NCI-H82 treated with DMSO at 0.1 percent for 48 hours (cell line): ENCODE results near the gene BRME1.
"Not testable (repeated sequence)": the region's sequence is repeated elsewhere in the genome, so short reads cannot be mapped to it uniquely, and the experiment has no call there.

Experiments
- DNase-seq: peaks from one replicate; lab custom pipeline; 2025; ENCODE audit not compliant: unreplicated experiment; lab: John Stamatoyannopoulos, UW

BRME1 gene

DNA sequence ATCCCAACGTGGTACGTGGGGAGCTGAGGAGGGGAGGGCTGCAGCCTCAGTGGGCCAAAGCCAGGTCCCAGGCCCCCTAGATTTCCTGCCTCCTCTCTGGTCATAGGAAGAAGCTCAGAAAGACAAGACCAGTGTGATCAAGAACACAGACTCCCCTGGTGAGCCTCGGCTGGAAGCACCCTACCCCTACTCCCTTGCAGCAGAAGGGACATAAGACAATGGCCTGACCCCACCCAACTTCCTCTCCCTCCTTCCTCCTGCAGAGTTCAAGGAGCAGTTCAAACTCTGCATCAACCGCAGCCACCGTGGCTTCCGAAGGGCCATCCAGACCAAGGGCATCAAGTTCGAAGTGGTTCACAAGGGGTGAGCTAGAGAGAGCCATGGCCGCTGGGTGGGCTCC lies 20.8 kb upstream of the BRME1 start:
- no peak for DNase-seq

DNA sequence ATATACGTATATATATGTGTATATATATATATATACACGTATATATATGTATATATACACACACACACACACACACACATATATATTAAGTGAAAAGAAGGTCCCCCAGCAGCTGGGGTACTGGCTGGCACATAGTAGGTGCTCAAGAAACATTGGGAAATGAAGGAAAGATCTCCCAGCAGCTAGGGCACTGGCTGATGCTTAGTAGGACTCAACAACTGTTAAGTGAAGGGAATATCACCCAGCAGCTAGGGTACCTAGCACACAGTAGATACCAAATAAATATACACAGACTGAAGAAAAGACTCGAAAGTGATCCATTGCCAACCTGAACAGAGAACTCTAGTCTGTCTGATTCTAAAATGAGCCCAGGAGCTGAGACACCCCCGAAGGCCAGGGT lies 20.1 kb upstream of the BRME1 start:
- no peak for DNase-seq

DNA sequence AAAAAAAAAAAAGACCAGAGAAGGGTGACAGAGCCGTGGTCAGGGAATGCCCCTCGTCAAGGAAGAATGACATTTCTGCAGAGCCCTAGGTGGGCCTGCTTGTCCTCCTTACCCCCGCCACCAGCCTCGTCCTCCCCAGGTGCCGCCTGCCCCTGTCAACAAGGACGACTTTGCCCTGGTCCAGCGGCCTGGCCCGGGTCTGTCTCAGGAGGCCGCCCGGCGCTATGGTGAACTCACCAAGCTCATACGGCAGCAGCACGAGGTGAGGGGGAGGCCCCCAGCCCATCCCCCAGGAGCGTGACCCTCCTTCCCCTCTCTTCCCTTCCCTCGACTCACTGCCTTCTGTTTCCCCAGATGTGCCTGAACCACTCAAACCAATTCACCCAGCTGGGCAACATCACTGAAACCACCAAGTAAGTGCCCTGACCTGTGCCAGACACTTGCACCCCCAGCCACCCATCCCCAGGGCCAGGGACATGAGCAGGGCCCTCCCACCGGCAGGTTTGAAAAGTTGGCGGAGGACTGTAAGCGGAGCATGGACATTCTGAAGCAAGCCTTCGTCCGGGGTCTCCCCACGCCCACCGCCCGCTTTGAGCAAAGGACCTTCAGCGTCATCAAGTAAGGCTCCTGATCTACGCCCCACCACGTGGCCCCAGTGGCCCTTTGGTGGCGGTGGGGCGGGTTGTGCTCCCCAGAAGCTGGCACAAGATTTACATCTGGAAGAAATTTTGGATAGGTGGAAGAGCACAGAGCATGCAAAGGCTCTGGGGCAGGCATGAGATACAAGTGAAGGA lies 17.5 kb upstream of the BRME1 start:
- no peak for DNase-seq

DNA sequence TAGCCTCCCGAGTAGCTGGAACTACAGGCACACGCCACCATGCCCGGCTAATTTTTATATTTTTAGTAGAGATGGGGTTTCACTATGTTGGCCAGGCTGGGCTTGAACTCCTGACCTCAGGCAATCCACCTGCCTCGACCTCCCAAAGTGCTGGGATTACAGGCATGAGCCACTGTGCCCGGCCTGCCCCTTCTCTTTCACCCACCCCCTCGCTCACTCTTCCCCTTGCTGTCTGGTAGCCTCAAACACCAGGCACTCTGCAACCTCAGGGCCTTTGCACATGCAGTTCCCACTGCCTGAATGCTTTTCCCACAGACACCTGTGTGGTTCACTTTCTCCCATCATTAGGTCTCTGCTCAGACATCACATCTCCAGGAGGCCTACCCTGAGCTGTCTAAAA lies 16.2 kb upstream of the BRME1 start:
- not testable (repeated sequence) for DNase-seq

DNA sequence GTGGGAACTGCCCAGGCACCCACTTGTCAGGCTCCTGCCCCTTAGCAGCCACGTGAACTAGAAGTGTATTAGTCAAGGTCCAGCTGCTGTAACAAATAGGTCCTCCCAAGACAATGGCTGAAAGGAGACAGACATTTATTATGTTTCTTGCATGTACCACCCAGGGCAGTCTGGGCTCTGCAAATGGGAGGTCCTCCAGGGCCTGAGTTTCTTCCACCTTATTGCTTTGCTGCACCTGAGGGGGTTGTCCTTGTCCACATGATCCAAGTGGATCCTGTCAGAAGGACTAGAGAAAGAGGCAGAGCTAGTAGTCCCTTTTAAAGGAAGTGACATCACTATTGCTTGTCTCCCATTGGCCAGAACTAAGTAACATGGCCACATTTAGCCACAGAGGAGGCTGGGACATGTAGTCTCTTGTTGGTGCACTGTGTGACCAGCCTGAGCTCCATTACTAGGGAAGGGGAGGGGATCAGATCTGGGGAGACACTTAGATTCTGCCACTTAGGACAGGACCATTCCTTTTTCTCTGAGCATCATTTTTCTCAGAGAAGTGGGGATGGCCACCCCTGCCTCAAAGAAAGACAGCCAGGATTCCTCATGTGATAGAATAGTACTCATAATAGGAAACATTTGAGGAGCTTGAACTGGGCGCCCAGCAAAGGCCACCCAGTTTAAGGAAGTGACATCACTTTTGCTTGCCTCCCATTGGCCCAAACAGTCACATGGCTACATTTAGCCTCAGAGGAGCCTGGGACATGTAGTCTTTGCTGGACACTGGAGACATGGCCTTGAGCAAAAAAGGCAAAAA lies 15.2 kb upstream of the BRME1 start:
- DNase-seq = peak; percentile 46

DNA sequence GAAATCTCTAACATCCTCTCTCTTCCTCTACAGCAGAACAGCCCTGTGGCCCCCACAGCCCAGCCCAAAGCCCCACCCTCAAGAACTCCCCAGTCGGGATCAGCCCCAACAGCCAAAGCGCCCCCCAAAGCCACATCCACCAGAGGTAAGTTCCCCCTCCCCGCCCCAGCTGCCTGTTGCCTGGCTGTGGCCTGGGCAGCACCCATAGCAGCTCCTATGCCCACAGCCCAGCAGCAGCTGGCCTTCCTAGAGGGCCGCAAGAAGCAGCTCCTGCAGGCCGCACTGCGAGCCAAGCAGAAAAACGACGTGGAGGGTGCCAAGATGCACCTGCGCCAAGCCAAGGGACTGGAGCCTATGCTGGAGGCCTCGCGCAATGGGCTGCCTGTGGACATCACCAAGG lies 14.6 kb upstream of the BRME1 start:
- DNase-seq = no peak

DNA sequence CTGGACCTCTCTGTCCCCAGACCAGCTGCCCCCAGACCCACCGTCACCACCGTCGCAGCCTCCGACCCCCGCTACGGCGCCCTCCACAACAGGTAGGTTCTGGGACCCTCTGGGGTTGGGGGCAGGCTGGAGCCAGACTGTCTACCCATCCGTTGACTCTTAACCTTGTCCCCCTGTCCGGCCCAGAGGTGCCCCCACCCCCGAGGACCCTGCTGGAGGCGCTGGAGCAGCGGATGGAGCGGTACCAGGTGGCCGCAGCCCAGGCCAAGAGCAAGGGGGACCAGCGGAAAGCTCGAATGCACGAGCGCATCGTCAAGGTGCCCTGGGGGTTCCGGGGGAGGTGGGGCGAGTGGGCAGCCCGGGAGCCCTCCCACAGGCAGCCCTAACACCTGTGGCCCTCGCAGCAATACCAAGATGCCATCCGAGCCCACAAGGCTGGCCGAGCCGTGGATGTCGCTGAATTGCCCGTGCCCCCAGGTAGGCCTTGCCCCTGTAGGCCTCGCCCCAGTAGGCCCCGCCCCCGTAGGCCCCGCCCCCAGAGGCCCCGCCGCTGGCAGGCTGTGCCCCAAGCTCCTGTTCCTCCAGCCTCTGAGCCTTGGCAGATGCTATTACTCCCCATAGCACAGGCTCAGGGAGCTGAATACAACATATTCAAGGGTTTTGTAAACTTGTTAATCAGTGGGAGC lies 13.0 kb upstream of the BRME1 start:
- DNase-seq = no peak

DNA sequence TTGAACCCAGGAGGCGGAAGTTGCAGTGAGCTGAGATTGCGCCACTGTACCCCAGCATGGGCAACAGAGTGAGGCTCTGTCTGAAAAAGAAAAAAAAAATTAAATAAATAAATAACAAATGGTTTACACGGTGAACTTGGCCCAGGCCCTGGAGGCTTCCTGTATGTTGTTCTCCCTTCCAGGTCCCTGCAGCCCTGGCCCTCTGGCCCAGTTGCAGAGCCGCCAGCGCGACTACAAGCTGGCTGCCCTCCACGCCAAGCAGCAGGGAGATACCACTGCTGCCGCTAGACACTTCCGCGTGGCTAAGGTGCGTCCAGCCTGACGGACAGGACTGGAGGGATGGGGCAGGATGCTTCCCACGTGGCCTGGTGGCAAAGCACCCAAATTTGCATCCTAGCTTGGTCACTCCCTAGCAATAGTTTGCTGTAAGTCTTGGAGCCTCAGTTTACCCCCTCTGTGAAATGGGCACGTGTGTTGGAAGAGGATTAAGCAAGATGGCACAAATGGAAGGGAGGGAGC lies 12.0 kb upstream of the BRME1 start:
- DNase-seq = no peak

DNA sequence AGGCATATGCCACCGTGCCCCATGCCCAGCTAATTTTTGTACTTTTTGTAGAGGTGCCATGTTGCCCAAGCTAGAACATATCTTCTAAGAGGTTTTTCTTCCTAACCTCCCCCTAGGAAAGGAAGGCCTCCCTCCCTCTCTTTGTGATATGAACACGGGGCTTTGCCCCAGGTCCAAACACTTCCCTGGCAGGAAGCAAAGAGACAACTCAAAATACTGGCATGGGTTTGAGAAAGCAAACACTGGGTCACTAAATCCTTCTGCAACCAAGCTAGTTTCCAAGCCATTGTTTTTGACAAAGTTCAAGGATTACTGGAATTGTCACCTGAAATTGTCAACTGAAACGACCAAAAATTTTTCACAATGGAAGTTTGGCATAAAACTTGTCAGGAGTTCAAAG lies 8.9 kb upstream of the BRME1 start:
- DNase-seq = no peak

DNA sequence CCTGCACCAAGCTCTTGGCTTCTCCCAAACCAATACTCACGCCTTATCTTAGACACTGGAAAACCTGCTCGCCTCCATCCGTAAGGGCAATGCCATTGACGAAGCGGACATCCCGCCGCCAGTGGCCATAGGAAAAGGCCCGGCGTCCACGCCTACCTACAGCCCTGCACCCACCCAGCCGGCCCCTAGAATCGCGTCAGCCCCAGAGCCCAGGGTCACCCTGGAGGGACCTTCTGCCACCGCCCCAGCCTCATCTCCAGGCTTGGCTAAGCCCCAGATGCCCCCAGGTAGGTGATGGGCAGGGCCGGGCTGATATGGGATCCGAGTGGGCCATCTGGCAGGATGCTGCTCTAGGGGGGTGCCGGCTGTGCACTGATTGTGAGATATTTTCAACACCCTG lies 7.4 kb upstream of the BRME1 start:
- no peak for DNase-seq

DNA sequence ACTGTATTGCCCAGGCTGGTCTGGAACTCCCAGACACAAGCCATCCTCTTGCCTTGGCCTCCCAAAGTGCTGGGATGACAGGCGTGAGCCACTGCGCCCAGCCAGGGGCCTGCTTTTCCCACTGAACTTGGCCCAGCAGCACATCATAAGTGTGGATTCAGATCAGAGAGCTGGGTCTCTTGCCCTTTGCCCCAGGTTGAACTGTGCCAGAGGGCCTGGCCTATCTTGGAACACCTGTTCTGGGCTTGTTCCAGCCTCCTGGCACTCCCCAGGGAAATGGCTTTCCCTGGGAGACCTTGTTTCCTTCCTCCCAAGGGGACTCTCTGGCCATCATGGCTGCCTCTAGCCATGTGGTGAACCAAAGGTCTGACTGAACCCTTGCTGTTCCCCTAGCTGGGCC lies 3.5 kb upstream of the BRME1 start:
- DNase-seq = no peak

DNA sequence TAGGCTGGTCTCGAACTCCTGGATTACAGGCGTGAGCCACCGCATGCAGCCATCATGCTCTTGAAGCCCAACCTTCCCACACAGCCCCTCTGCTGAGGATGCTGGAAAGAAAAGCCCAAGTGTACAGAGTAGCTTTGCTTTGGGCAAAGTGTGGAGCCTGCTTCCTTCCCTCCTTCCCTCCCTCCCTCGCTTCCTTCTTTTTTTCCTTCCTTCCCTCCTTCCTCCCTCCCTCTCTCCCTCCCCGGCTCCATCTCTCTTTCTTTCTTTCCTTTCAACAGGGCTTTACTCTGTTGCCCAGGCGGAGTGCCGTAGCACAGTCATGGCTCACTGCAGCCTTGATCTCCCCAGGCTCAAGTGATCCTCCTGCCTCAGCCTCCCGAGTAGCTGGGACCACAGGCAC lies 2.8 kb upstream of the BRME1 start:
- no peak for DNase-seq

DNA sequence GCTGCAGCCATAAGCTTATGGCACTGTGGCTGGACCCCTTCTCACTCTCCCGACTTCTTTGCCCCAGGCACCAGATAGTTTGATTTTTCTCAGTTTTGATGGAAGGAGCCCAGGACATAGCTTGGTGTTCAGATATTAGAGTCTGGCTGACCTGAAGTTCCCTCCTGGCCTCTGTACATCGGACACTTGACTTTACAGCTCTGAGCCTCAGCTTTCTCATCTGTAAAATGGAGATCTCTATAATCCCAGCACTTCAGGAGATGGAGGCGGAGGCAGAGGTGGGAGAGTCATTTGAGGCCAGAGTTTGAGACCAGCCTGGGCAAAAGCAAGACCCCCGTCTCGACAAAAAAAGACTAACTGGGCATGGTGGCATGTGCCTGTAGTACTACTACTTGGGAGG lies 993 bp upstream of the BRME1 start:
- no peak for DNase-seq

DNA sequence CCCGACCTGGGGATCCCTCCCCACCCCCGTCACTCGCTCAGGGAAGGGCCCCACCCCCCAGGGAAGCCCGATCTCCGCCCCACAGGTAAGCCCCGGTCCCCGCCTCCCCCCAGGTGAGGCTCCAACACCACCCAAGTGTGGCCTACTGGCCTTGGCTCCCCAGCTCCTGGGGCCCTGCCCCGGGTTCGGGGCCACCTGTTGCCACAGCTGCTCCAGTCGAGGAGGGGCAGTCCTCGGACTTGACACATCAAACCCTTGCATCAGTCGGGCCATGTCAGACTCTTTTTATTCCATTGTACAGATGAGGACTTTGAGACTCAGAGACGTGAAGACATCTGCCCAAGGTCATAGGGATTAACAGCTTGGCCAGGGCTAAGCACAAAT lies 596 bp upstream of the BRME1 start:
- DNase-seq = peak; percentile 11

DNA sequence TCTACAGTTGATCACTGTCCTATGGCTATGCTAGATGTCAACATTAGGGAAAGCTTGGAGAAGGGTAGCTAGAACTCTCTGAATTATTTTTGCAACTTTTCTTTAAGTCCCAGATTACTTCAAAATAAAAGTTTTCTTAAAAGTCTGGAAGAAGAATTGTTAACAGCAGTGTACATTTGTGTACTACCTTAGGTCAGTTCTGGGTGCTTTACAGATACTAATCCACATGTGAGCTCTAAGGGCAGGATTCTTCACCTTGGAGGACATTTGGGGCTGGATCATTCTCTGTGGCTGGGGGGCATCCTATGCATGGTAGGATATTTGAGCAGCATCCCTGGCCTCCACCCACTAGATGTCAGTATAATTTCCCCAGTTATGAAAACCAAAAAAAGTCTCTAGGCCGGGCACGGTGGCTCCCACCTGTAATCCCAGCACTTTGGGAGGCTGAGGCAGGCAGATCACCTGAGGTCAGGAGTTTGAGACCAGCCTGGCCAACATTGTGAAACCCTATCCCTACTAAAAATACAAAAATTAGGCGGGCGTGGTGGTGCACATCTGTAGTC lies 2.8 kb downstream of the BRME1 start:
- DNase-seq = peak; percentile 45

DNA sequence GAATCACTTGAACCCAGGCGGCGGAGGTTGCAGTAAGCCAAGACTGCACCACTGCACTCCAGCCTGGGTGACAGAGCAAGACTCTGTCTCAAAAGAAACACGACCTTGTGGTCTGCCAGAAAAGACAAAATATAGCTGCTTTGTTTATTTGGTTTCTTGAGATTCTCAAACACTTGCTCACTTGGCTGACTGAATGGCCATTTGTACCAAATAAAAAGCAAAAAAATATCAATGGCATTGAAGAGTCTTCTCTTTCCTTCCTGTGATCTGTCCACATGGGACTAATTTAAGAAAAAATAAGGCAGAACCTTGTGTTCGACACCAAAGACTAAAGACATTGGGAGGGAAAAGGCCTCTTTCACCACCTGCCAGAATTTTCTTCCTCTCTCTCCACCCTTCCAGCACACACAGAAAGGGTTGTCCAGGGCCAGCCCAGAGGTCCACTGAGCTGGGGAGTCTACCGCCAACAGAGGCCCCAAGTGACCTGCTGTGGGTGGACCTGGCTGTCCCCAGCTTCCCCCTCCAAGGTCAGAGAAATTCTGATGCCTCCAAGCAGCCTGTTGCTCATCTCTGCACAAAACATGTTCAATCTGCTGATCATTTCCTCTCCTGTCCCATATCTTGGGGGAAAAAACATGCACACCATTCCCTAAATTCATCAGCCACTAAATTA lies 5.9 kb downstream of the BRME1 start:
- DNase-seq = no peak

DNA sequence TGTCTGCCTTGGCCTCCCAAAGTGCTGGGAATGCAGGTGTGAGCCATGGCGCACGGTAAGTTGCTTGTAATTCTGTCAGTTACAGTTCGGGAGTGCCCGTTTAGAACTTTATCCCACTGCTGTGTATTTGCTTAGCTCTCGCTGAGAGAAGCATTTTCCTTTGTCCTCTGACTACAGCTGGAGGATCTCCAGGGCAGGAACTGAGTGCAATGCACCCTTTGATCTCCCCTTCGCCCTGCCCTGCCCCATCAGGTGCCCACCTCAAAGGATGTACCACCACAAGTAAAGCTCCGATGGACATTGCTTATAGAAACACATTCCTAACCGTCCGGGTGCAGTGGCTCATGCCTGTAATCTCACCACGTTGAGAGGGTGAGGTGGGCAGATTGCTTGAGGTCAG lies 6.5 kb downstream of the BRME1 start:
- no peak for DNase-seq

DNA sequence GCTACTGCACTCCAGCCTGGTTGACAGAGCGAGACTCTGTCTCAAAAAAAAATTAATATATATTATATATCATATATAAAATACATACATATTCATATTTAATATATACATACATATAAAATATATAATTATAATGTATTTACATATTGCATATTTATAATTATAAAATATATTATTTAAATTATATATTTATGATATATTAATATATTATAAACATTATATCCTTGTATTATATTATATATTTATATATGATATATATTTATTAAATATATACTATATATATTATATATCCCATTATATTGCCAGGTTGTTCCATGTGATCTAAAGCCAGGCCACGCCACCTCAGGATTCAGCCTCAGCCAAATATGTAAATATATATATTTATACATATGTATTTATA lies 9.7 kb downstream of the BRME1 start:
- DNase-seq = no peak

DNA sequence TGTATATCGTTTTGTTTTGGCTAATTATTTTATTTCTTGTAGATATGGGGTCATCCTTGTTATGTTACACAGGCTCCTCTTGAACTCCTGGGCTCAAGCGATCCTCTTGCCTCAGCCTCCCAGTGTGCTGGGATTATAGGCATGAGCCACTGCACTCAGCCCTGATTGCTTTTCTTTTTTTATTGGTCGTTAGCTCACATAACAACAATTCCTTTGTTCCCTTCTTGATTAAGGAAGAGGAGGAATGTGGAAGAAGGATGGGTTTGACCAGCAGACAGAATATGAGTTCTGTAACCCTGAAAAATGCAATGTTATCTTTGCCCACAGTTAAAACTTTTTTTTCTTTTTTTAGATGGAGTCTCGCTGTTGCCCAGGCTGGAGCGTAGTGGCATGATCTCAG lies 11.4 kb downstream of the BRME1 start:
- DNase-seq = no peak

DNA sequence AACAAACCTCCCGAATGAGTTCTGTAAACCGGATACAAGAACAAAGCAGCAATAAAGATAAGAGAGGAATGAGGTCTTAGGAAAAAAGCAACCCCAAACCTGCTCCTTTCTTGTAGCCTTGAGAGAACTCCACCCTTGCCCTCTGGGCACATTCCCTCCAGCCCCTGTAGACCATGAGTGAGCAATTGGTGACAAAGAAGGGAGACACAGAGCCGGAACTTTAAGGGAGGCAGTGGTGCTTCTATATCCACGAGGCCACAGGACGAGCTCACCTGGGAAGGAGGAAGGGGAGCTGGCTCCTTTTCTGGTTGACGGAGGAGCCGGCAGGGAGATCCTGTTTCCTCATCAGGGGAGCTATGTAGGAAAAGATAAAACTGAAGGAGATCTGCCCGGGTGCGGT lies 13.0 kb downstream of the BRME1 start:
- DNase-seq = no peak

DNA sequence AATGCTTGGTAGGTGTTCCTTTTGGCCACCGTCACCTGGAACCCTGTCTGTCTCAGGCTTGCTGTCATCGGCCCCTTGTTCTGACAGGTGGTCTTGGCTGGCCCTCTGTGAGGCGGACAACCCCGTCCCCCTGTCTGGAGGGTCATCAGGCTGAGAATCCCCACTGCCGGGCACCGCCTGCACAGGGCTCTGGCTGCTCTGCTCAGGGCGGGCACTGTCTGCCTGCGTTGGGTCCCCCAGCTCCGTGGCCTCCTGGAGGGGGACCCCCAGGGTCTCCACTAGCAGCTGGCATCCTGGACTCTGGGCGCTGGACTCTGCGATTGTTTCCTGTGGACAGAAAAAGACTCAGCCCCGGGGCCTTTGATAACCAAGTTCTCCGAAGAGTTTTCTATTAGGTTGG lies 15.8 kb downstream of the BRME1 start:
- no peak for DNase-seq
